Activated CD8-positive, alpha-beta T cell treated with anti-CD3 and anti-CD28 coated beads, Interleukin-2, amount 10 ng/mL, durations not matched to agents 7 days and 5 days (primary cell): ENCODE data around the gene RNF111. TPM values are rescaled to one million over a fixed set of nuclear protein-coding genes. Genes with fewer than 3 reads are reported as not detected.
A peak's percentile ranks its signal among the peaks of the same experiment; 100 is the strongest.
"Not testable (repeated sequence)": the region's sequence is repeated elsewhere in the genome, so short reads cannot be mapped to it uniquely, and the experiment has no call there.

ENCODE experiments used
- ATAC-seq: fragments of 150-1000 bp; cut with Tn5 transposase; one replicate; pipeline ENCODE4 v1.10.0; 2021; ENCODE audit warnings: moderate library complexity
- CTCF ChIA-PET: fragments of 350-600 bp; sonication (Branson Sonifier 250); formaldehyde crosslinking; loops from one replicate; lab custom pipeline; 2021; ENCODE audit warnings: antibody characterized with exemption; lab: Charles Lee
- POLR2A ChIA-PET: fragments of 350-600 bp; sonication (Branson Sonifier 250); formaldehyde crosslinking; loops from one replicate; lab custom pipeline; 2021; ENCODE audit warnings: antibody characterized with exemption; lab: Charles Lee
- DNase-seq: peaks from one replicate; pipeline ENCODE4 v3.0.0-alpha.2; 2020
- H3K27ac Mint-ChIP-seq: one replicate; pipeline ENCODE4 v1.8.0; 2021; ENCODE audit warnings: mild to moderate bottlenecking, mixed read lengths
- H3K27me3 Mint-ChIP-seq: one replicate; pipeline ENCODE4 v1.8.0; 2021; ENCODE audit warnings: low read depth, mixed read lengths
- H3K36me3 Mint-ChIP-seq: one replicate; pipeline ENCODE4 v1.8.0; 2021; ENCODE audit warnings: low read depth, mixed read lengths
- H3K4me1 Mint-ChIP-seq: one replicate; pipeline ENCODE4 v1.8.0; 2021; ENCODE audit warnings: low read depth, mixed read lengths
- H3K4me3 Mint-ChIP-seq: one replicate; pipeline ENCODE4 v1.8.0; 2021; ENCODE audit warnings: mild to moderate bottlenecking, mixed read lengths
- H3K9me3 Mint-ChIP-seq: one replicate; pipeline ENCODE4 v1.8.0; 2022; ENCODE audit warnings: mixed read lengths; ENCODE audit not compliant: insufficient read depth
- total RNA-seq, 2 experiments: library from RNA; stranded (reverse); gene quantifications; one replicate each; pipeline ENCODE4 v1.2.3, GENCODE V29; 2021

RNF111 gene
- total RNA-seq, 2 experiments from 2014 or later = 36.7 to 38.9 TPM

- peak; percentile 86 for ATAC-seq
- Mint-ChIP-seq H3K27ac (peak overlapping the region; percentile 62), H3K4me1 (peaks cover 18% of the 10 kb centered on the region)
Measured at GRCh38 chr15:59138243-59138642, 150.8 kb downstream of the RNF111 start.

GRCh38 chr15:59140422-59141226 lies 153.2 kb downstream of the RNF111 start:
- H3K9me3 Mint-ChIP-seq = no peaks in the 10 kb centered on the region
- H3K4me1 Mint-ChIP-seq = peaks cover 18% of the 10 kb centered on the region
- ChIA-PET POLR2A (no interaction called here), CTCF (interaction anchor here (1.6 kb wide), 1 partner anchor 184 kb away, joined by 4 read pairs; no protein-coding TSS in a partner anchor)
- H3K27me3 Mint-ChIP-seq = no peaks in the 10 kb centered on the region
- no peak for DNase-seq
- no peak overlapping the region for H3K4me3 Mint-ChIP-seq
- H3K36me3 Mint-ChIP-seq = peaks cover 44% of the 10 kb centered on the region
- ATAC-seq = no peak
- H3K27ac Mint-ChIP-seq = no peak overlapping the region

More at GRCh38 chr15:59138243-59138642, 150.8 kb downstream of the RNF111 start:
- DNase-seq = peak; percentile 69
- Mint-ChIP-seq H3K36me3 (peaks cover 62% of the 10 kb centered on the region), H3K4me3 (no peak overlapping the region), H3K9me3 (no peaks in the 10 kb centered on the region), H3K27me3 (no peaks in the 10 kb centered on the region)
- ChIA-PET POLR2A (no interaction called here), CTCF (interaction anchor here (0.9 to 2.0 kb wide), 14 partner anchors 28 to 390 kb away, joined by 3 to 8 read pairs (median 4); no protein-coding TSS in a partner anchor)

GRCh38 chr15:59143281-59143680 lies 155.8 kb downstream of the RNF111 start:
- H3K27me3 Mint-ChIP-seq = no peaks in the 10 kb centered on the region
- no peaks in the 10 kb centered on the region for H3K9me3 Mint-ChIP-seq
- DNase-seq (no peak), ATAC-seq (no peak)
- H3K4me1 Mint-ChIP-seq = peaks cover 6% of the 10 kb centered on the region
- CTCF ChIA-PET = no interaction called here
- POLR2A ChIA-PET = no interaction called here
- H3K36me3 Mint-ChIP-seq = peaks cover 30% of the 10 kb centered on the region
- no peak overlapping the region for H3K4me3 Mint-ChIP-seq
- no peak overlapping the region for H3K27ac Mint-ChIP-seq

GRCh38 chr15:59144594-59144993 lies 157.1 kb downstream of the RNF111 start:
- H3K27me3 Mint-ChIP-seq, H3K4me3 Mint-ChIP-seq, H3K27ac Mint-ChIP-seq, DNase-seq, ATAC-seq, H3K4me1 Mint-ChIP-seq, CTCF ChIA-PET, H3K9me3 Mint-ChIP-seq: not testable (repeated sequence)
- H3K36me3 Mint-ChIP-seq = peaks cover 27% of the 10 kb centered on the region
- POLR2A ChIA-PET = interaction anchor here (0.9 kb wide), 1 partner anchor 17 kb away, joined by 3 read pairs; no protein-coding TSS in a partner anchor

Other genes starting within 250 kb of the RNF111 start
- gene ADAM10, start 238.0 kb upstream of the RNF111 start, total RNA-seq = 100 to 1,000 TPM; 133 to 135 TPM
- 10 to 100 TPM; 14.9 TPM for gene MINDY2, start 216.4 kb upstream of the RNF111 start, total RNA-seq
- 100 to 1,000 TPM; 120 to 122 TPM for gene SLTM, start 54.0 kb upstream of the RNF111 start, total RNA-seq
- 100 to 1,000 TPM; 107 to 112 TPM for gene CCNB2, start 117.5 kb downstream of the RNF111 start, total RNA-seq
- gene LDHAL6B, start 219.2 kb downstream of the RNF111 start, total RNA-seq = not detected